A204.1 (cell line): ENCODE results near the gene ATG16L1.

Source experiments
- FAIRE-seq: peaks from 2 replicates; lab custom pipeline; 2012; peaks lifted over from hg19 to GRCh38; lab: Jason Lieb, UNC

Gene ATG16L1

GRCh38 chr2:233227346-233227978 is 24.0 kb upstream of the ATG16L1 start:
- no peak for FAIRE-seq

GRCh38 chr2:233228376-233228775 is 23.1 kb upstream of the ATG16L1 start:
- FAIRE-seq, result no peak

- no peak for FAIRE-seq
Observed at GRCh38 chr2:233233618-233234230, 17.7 kb upstream of the ATG16L1 start.

- FAIRE-seq, result no peak
Observed at GRCh38 chr2:233234264-233234663, 17.2 kb upstream of the ATG16L1 start.

- FAIRE-seq, result no peak
Observed at GRCh38 chr2:233234996-233235395, 16.5 kb upstream of the ATG16L1 start.

- FAIRE-seq, result no peak
Observed at GRCh38 chr2:233235977-233236376, 15.5 kb upstream of the ATG16L1 start.

- FAIRE-seq, result no peak
Observed at GRCh38 chr2:233236820-233237589, 14.5 kb upstream of the ATG16L1 start.

GRCh38 chr2:233240897-233241296 is 10.6 kb upstream of the ATG16L1 start:
- no peak for FAIRE-seq

- no peak for FAIRE-seq
Observed at GRCh38 chr2:233241803-233242202, 9.7 kb upstream of the ATG16L1 start.

- FAIRE-seq, result no peak
Observed at GRCh38 chr2:233242231-233242927, 9.1 kb upstream of the ATG16L1 start.

GRCh38 chr2:233243348-233243747 is 8.1 kb upstream of the ATG16L1 start:
- FAIRE-seq, result no peak

GRCh38 chr2:233244818-233245217 is 6.7 kb upstream of the ATG16L1 start:
- FAIRE-seq, result no peak

- no peak for FAIRE-seq
Observed at GRCh38 chr2:233245406-233245805, 6.1 kb upstream of the ATG16L1 start.

GRCh38 chr2:233247116-233247515 is 4.4 kb upstream of the ATG16L1 start:
- no peak for FAIRE-seq

- no peak for FAIRE-seq
Observed at GRCh38 chr2:233247744-233248143, 3.7 kb upstream of the ATG16L1 start.

GRCh38 chr2:233248999-233249398 is 2.5 kb upstream of the ATG16L1 start:
- FAIRE-seq, result no peak

- no peak for FAIRE-seq
Observed at GRCh38 chr2:233250568-233250967, 905 bp upstream of the ATG16L1 start.

- no peak for FAIRE-seq
Observed at GRCh38 chr2:233250985-233251305, 528 bp upstream of the ATG16L1 start.

- no peak for FAIRE-seq
Observed at GRCh38 chr2:233252227-233252626, 754 bp downstream of the ATG16L1 start.

GRCh38 chr2:233255151-233255550 is 3.7 kb downstream of the ATG16L1 start:
- no peak for FAIRE-seq

- FAIRE-seq, result no peak
Observed at GRCh38 chr2:233256048-233256447, 4.6 kb downstream of the ATG16L1 start.

GRCh38 chr2:233258211-233258610 is 6.7 kb downstream of the ATG16L1 start:
- FAIRE-seq, result no peak

- FAIRE-seq, result no peak
Observed at GRCh38 chr2:233259730-233260129, 8.3 kb downstream of the ATG16L1 start.
